ENCODE results near the gene MORN5.

MORN5 gene

GRCh38 chr9:122151267-122151828 is 8.4 kb upstream of the MORN5 start:
- Histone ChIP-seq H3K4me1 (ENCODE audit: control insufficient read depth, insufficient read depth, low read length) (peaks cover 19% of the 10 kb centered on the region), H3K36me3 (ENCODE audit: control insufficient read depth, insufficient read depth, low read length, severe bottlenecking) (peaks cover 34% of the 10 kb centered on the region)
- DNase-seq (ENCODE audit: low read depth), result no peak

GRCh38 chr9:122155796-122156195 is 3.9 kb upstream of the MORN5 start:
- no peaks in the 10 kb centered on the region for H3K9me3 ChIP-seq (ENCODE audit: control insufficient read depth, low read length)
- no peak for DNase-seq (ENCODE audit: low read depth)
- peaks cover 5% of the 10 kb centered on the region for H3K36me3 ChIP-seq (ENCODE audit: control insufficient read depth, insufficient read depth, low read length, severe bottlenecking)
- H3K4me3 ChIP-seq (ENCODE audit: low read length), result no peak overlapping the region
- H3K4me1 ChIP-seq (ENCODE audit: control insufficient read depth, insufficient read depth, low read length), result peaks cover 26% of the 10 kb centered on the region
- H3K27me3 ChIP-seq (replicated peaks; ENCODE audit: control insufficient read depth, insufficient read depth, low read length), result no peaks in the 10 kb centered on the region
- H3K9ac ChIP-seq (ENCODE audit: low read length), result no peak overlapping the region

More at GRCh38 chr9:122151267-122151828, 8.4 kb upstream of the MORN5 start:
- Histone ChIP-seq H3K4me3 (ENCODE audit: low read length) (no peak overlapping the region), H3K9me3 (ENCODE audit: control insufficient read depth, low read length) (no peaks in the 10 kb centered on the region), H3K27me3 (replicated peaks; ENCODE audit: control insufficient read depth, insufficient read depth, low read length) (no peaks in the 10 kb centered on the region), H3K9ac (ENCODE audit: low read length) (no peak overlapping the region)

GRCh38 chr9:122158202-122158601 is 1.5 kb upstream of the MORN5 start:
- Histone ChIP-seq H3K27me3 (replicated peaks; ENCODE audit: control insufficient read depth, insufficient read depth, low read length) (peaks cover under 1% of the 10 kb centered on the region), H3K9ac (ENCODE audit: low read length) (no peak overlapping the region), H3K36me3 (ENCODE audit: control insufficient read depth, insufficient read depth, low read length, severe bottlenecking) (no peaks in the 10 kb centered on the region), H3K4me1 (ENCODE audit: control insufficient read depth, insufficient read depth, low read length) (peaks cover 13% of the 10 kb centered on the region), H3K4me3 (ENCODE audit: low read length) (no peak overlapping the region), H3K9me3 (ENCODE audit: control insufficient read depth, low read length) (peaks cover 9% of the 10 kb centered on the region)
- peak; percentile 60 for DNase-seq (ENCODE audit: low read depth)

- no peaks in the 10 kb centered on the region for H3K36me3 ChIP-seq (ENCODE audit: control insufficient read depth, insufficient read depth, low read length, severe bottlenecking)
- H3K27me3 ChIP-seq (replicated peaks; ENCODE audit: control insufficient read depth, insufficient read depth, low read length), result peaks cover 4% of the 10 kb centered on the region
- DNase-seq (ENCODE audit: low read depth), result no peak
- peak overlapping the region; percentile 95 for H3K9ac ChIP-seq (ENCODE audit: low read length)
- H3K4me1 ChIP-seq (ENCODE audit: control insufficient read depth, insufficient read depth, low read length), result peaks cover 13% of the 10 kb centered on the region
- peaks cover 9% of the 10 kb centered on the region for H3K9me3 ChIP-seq (ENCODE audit: control insufficient read depth, low read length)
- peak overlapping the region; percentile 92 for H3K4me3 ChIP-seq (ENCODE audit: low read length)
These were observed 178 bp downstream of the MORN5 start for GRCh38 chr9:122159925-122160246.

GRCh38 chr9:122162415-122162814 is 2.7 kb downstream of the MORN5 start:
- H3K9me3 ChIP-seq (ENCODE audit: control insufficient read depth, low read length), result peaks cover 9% of the 10 kb centered on the region
- DNase-seq (ENCODE audit: low read depth), result no peak
- H3K4me1 ChIP-seq (ENCODE audit: control insufficient read depth, insufficient read depth, low read length), result peaks cover 8% of the 10 kb centered on the region
- H3K36me3 ChIP-seq (ENCODE audit: control insufficient read depth, insufficient read depth, low read length, severe bottlenecking), result no peaks in the 10 kb centered on the region
- no peak overlapping the region for H3K4me3 ChIP-seq (ENCODE audit: low read length)
- H3K9ac ChIP-seq (ENCODE audit: low read length), result no peak overlapping the region
- H3K27me3 ChIP-seq (replicated peaks; ENCODE audit: control insufficient read depth, insufficient read depth, low read length), result peaks cover 18% of the 10 kb centered on the region

GRCh38 chr9:122164286-122164685 is 4.6 kb downstream of the MORN5 start:
- no peak overlapping the region for H3K4me3 ChIP-seq (ENCODE audit: low read length)
- no peak for DNase-seq (ENCODE audit: low read depth)
- no peak overlapping the region for H3K9ac ChIP-seq (ENCODE audit: low read length)
- no peaks in the 10 kb centered on the region for H3K36me3 ChIP-seq (ENCODE audit: control insufficient read depth, insufficient read depth, low read length, severe bottlenecking)
- peaks cover 18% of the 10 kb centered on the region for H3K27me3 ChIP-seq (replicated peaks; ENCODE audit: control insufficient read depth, insufficient read depth, low read length)
- H3K9me3 ChIP-seq (ENCODE audit: control insufficient read depth, low read length), result peaks cover 9% of the 10 kb centered on the region
- H3K4me1 ChIP-seq (ENCODE audit: control insufficient read depth, insufficient read depth, low read length), result no peaks in the 10 kb centered on the region

- no peak for DNase-seq (ENCODE audit: low read depth)
- no peak overlapping the region for H3K9ac ChIP-seq (ENCODE audit: low read length)
- H3K36me3 ChIP-seq (ENCODE audit: control insufficient read depth, insufficient read depth, low read length, severe bottlenecking), result no peaks in the 10 kb centered on the region
- H3K27me3 ChIP-seq (replicated peaks; ENCODE audit: control insufficient read depth, insufficient read depth, low read length), result peaks cover 34% of the 10 kb centered on the region
- H3K4me1 ChIP-seq (ENCODE audit: control insufficient read depth, insufficient read depth, low read length), result no peaks in the 10 kb centered on the region
- H3K4me3 ChIP-seq (ENCODE audit: low read length), result no peak overlapping the region
- H3K9me3 ChIP-seq (ENCODE audit: control insufficient read depth, low read length), result no peaks in the 10 kb centered on the region
These were observed 8.6 kb downstream of the MORN5 start for GRCh38 chr9:122168356-122168755.

GRCh38 chr9:122172131-122172530 is 12.4 kb downstream of the MORN5 start:
- Histone ChIP-seq H3K36me3 (ENCODE audit: control insufficient read depth, insufficient read depth, low read length, severe bottlenecking) (no peaks in the 10 kb centered on the region), H3K9ac (ENCODE audit: low read length) (no peak overlapping the region), H3K27me3 (replicated peaks; ENCODE audit: control insufficient read depth, insufficient read depth, low read length) (peaks cover 47% of the 10 kb centered on the region), H3K4me1 (ENCODE audit: control insufficient read depth, insufficient read depth, low read length) (no peaks in the 10 kb centered on the region), H3K4me3 (ENCODE audit: low read length) (no peak overlapping the region), H3K9me3 (ENCODE audit: control insufficient read depth, low read length) (no peaks in the 10 kb centered on the region)
- no peak for DNase-seq (ENCODE audit: low read depth)

- Histone ChIP-seq H3K36me3 (ENCODE audit: control insufficient read depth, insufficient read depth, low read length, severe bottlenecking) (no peaks in the 10 kb centered on the region), H3K27me3 (replicated peaks; ENCODE audit: control insufficient read depth, insufficient read depth, low read length) (peaks cover 49% of the 10 kb centered on the region), H3K9ac (ENCODE audit: low read length) (no peak overlapping the region), H3K4me3 (ENCODE audit: low read length) (no peak overlapping the region), H3K4me1 (ENCODE audit: control insufficient read depth, insufficient read depth, low read length) (no peaks in the 10 kb centered on the region), H3K9me3 (ENCODE audit: control insufficient read depth, low read length) (no peaks in the 10 kb centered on the region)
- DNase-seq (ENCODE audit: low read depth), result no peak
These were observed 14.0 kb downstream of the MORN5 start for GRCh38 chr9:122173670-122174069.

GRCh38 chr9:122176916-122177315 is 17.2 kb downstream of the MORN5 start:
- no peaks in the 10 kb centered on the region for H3K36me3 ChIP-seq (ENCODE audit: control insufficient read depth, insufficient read depth, low read length, severe bottlenecking)
- no peak overlapping the region for H3K9ac ChIP-seq (ENCODE audit: low read length)
- no peaks in the 10 kb centered on the region for H3K9me3 ChIP-seq (ENCODE audit: control insufficient read depth, low read length)
- H3K4me3 ChIP-seq (ENCODE audit: low read length), result no peak overlapping the region
- no peak for DNase-seq (ENCODE audit: low read depth)
- H3K27me3 ChIP-seq (replicated peaks; ENCODE audit: control insufficient read depth, insufficient read depth, low read length), result peaks cover 43% of the 10 kb centered on the region
- no peaks in the 10 kb centered on the region for H3K4me1 ChIP-seq (ENCODE audit: control insufficient read depth, insufficient read depth, low read length)

GRCh38 chr9:122179054-122179689 is 19.5 kb downstream of the MORN5 start:
- no peaks in the 10 kb centered on the region for H3K36me3 ChIP-seq (ENCODE audit: control insufficient read depth, insufficient read depth, low read length, severe bottlenecking)
- H3K4me3 ChIP-seq (ENCODE audit: low read length), result no peak overlapping the region
- DNase-seq (ENCODE audit: low read depth), result no peak
- H3K27me3 ChIP-seq (replicated peaks; ENCODE audit: control insufficient read depth, insufficient read depth, low read length), result peaks cover 46% of the 10 kb centered on the region
- no peaks in the 10 kb centered on the region for H3K4me1 ChIP-seq (ENCODE audit: control insufficient read depth, insufficient read depth, low read length)
- H3K9me3 ChIP-seq (ENCODE audit: control insufficient read depth, low read length), result no peaks in the 10 kb centered on the region
- H3K9ac ChIP-seq (ENCODE audit: low read length), result no peak overlapping the region

GRCh38 chr9:122179690-122180074 is 20.0 kb downstream of the MORN5 start:
- Histone ChIP-seq H3K4me3 (ENCODE audit: low read length) (no peak overlapping the region), H3K36me3 (ENCODE audit: control insufficient read depth, insufficient read depth, low read length, severe bottlenecking) (no peaks in the 10 kb centered on the region), H3K9me3 (ENCODE audit: control insufficient read depth, low read length) (no peaks in the 10 kb centered on the region), H3K9ac (ENCODE audit: low read length) (no peak overlapping the region), H3K4me1 (ENCODE audit: control insufficient read depth, insufficient read depth, low read length) (no peaks in the 10 kb centered on the region), H3K27me3 (replicated peaks; ENCODE audit: control insufficient read depth, insufficient read depth, low read length) (peaks cover 46% of the 10 kb centered on the region)
- no peak for DNase-seq (ENCODE audit: low read depth)
